GM21381 (cell line): ENCODE results near the gene GDF10.

Experiments used
- ATAC-seq: cut with Tn5 transposase; IDR thresholded peaks from one replicate; pipeline ENCODE4 v1.9.1; 2021; ENCODE audit warnings: mild to moderate bottlenecking, moderate library complexity; ENCODE audit not compliant: unreplicated experiment

Gene GDF10, protein sequence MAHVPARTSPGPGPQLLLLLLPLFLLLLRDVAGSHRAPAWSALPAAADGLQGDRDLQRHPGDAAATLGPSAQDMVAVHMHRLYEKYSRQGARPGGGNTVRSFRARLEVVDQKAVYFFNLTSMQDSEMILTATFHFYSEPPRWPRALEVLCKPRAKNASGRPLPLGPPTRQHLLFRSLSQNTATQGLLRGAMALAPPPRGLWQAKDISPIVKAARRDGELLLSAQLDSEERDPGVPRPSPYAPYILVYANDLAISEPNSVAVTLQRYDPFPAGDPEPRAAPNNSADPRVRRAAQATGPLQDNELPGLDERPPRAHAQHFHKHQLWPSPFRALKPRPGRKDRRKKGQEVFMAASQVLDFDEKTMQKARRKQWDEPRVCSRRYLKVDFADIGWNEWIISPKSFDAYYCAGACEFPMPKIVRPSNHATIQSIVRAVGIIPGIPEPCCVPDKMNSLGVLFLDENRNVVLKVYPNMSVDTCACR

DNA sequence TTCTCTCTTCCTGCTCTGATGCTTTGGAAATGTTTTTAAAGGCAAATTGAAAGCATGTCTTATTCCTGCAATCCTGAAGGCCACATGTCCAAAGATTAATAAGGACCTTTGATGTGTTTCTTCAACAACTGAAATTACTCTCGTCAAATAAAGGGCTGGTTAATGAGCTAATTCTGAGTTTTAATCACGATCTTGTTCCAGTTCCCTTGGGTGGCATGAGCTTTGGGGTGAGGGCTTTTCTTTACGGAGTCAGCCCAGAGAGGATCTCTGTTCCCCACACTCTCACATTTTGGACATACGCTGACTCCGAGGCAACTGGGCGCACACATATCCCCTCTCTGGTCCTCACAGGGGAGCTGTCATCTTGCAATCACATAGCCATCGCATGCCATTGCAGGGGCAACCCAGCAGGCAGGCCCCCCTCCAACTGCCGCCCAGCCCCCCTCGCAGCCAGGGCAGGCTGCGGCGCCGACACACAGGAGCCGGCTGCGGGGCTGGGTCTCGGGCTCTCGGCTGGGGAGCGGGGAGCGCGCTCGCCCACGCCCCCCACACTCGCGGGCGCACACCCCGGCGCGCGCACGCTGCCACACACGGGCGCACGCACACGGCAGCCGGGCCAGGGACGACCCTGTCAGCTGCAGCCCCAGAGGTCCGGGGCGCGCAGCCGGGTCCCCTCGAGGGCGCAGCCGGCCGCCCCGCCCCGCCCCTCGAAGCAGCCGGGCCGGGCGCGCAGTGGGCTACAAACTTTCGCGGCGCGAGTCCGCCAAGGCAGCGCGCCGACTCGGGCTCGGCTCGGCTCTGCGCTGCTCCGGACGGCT, at the start of gene GDF10:
GDF10 (plus strand) TSS at position 587 of the 818 bp plus-strand sequence. CDS start 455 bp downstream, outside the sequence.
- no peak for ATAC-seq

DNA sequence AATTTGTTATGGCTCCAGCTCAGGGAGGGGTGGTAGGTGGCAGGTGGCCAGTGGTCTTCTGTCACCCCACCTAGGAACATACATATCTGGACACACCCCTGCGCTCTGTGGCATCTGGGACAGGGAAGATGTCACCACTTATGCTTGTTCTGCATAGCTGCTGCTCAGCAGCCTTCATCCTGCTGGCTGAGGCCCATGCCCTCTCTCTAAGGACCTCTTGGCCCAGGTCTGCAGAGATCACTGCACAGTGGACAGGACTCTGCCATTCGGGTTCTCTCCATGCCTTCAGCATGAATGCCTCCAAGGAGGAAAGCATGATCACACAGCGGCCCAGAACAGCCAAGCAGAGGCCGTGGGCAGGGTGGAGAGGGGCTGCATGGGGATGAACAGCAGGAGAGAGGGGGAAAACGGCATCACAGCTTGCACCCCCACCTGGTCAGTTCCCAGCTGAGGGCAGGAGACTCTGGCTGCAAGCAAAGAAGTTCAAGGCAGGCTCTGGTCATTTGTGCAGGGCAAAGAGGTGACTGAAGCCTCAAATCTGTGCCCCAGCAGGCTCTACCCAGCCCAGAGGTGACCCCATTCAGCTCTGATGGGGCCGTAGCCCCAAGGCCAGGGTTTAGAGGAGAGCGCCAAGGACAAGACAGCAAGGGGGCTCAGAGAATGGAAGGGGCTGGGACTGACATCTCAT, 47.8 kb upstream of the GDF10 start:
- ATAC-seq: no peak

DNA sequence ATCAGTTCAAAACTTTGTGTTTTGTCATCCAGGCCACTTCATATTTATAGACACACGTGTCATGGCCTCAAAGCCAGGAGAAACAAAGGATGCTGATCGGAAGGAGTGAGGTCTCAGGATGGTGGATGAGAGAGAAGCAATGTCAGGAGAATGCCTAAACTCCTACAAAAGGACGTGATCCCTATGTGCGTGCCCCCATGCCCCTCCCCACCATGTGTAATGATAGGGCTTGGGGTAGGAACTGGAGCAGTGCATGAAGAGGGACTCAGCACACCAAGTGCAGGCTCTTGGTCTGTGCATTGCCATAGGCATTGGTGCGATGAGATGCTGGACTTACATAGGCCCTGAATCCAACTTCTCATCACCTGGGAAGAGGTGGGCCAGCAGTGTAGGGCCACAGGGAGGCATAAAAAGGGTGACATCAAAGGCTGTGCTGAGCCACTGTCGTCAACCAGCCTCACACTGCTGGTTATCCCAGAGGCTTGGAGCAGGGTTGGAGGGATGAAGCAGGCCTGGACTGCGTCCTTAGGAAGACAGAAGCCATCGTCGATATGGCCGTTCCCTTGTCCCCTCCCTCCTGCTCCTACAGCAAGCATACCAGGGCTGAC, 46.9 kb upstream of the GDF10 start:
- no peak for ATAC-seq

GRCh38 chr10:47253651-47254375, 46.2 kb upstream of the GDF10 start:
- ATAC-seq: no peak

GRCh38 chr10:47254611-47255010, 45.4 kb upstream of the GDF10 start:
- no peak for ATAC-seq

- ATAC-seq: no peak
Measured at GRCh38 chr10:47255033-47255813, 44.8 kb upstream of the GDF10 start.

GRCh38 chr10:47255866-47256265, 44.1 kb upstream of the GDF10 start:
- no peak for ATAC-seq

- ATAC-seq: no peak
Measured at GRCh38 chr10:47256751-47257336, 43.2 kb upstream of the GDF10 start.

- no peak for ATAC-seq
Measured at GRCh38 chr10:47257396-47258120, 42.4 kb upstream of the GDF10 start.

DNA sequence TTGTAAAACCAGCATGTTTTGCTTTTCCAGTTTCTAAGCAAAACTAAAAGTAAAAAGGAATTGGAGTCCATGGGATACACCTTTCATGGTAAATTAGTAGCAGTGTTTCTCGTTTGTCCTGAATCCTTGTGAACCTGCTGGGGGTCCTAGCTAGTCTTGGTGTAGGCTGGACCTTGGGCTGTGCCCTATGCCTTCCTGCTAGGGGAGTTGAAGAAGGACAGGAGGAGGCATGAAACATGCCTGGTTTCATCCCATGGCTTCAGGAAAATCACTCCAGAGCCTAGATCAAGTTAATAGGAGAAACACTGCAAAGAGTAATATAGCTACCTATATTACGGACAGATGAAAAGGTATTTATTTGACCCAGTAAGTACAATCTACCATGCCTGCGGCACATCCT, 41.1 kb upstream of the GDF10 start:
- ATAC-seq: no peak

DNA sequence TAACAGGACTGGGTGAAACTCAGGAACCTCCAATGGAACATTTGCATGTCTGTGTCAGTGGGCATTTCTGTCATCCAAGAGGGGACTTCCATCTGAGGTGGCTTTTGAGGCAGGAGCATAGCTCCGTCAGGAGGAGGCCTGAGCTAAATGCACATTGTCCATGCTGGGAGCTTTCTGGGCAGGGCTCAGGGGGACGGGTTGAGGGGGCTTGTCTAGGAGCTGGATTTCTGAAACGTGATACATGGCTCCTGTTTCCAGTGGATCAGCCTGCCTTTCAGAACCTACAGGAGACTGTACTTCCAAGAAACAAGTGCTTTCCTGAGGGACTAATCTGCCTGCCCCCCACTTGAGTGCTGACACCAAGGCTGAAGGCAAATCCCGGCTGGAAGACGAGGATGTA, 40.5 kb upstream of the GDF10 start:
- ATAC-seq: no peak

DNA sequence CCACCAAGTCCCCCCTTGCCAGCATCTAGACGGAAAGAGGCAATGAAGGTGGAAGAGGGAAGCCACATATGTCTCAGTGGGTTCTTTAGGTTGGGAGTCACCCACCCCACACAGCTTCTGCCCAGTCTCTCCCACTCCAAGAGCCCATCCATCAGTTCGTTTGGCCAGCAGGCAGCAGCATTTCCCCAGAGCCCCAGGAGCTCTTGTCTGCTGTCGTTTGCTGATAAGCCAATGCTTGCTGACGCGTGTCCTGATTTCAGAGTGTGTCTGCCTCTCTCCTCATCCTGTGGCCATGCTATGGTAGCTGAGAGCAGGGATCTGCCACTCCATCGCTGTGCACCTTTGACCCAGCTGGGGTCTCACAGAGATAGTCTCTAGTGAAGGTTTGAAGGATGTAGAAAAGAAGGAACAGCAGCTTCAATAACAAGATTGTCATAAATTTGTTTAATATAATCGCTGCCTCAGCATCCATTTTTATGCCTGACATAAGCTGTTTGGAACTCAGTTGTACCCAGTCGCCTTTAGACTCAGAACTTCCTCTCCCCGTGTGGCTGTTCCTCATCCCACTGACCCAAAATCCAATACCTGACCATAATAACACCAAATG, 39.4 kb upstream of the GDF10 start:
- ATAC-seq: peak; percentile 9

- peak; percentile 94 for ATAC-seq
Measured at GRCh38 chr10:47261121-47261520, 38.9 kb upstream of the GDF10 start.

DNA sequence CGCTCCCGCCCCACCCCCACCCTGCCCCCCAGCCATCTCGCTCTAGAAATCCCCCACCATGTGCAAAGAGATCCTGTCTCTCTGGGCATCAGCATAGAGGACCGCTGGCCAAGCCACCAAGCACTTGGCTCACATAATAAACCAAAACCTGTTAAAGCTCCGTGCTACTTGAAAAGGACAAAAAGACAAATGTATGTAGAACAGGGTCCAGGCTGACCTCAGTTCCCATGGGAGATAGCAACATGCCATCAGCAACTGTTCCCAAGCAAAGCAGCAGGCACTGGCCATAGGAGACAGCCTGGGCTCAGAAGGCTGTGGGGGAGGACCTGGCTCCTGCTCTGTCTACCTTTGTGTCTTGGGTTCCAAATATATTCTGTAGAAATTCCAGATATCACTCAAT, 38.4 kb upstream of the GDF10 start:
- no peak for ATAC-seq

GRCh38 chr10:47262606-47263533, 37.1 kb upstream of the GDF10 start:
- ATAC-seq: no peak

GRCh38 chr10:47264797-47265281, 35.2 kb upstream of the GDF10 start:
- ATAC-seq: no peak

- ATAC-seq: no peak
Measured at GRCh38 chr10:47266602-47267001, 33.4 kb upstream of the GDF10 start.
